ENCODE data around the gene FLYWCH2.
"Not testable (repeated sequence)": the region's sequence is repeated elsewhere in the genome, so short reads cannot be mapped to it uniquely, and the experiment has no call there.

FLYWCH2 gene

GRCh38 chr16:2914233-2914632 lies 31.2 kb downstream of the FLYWCH2 start:
- no peak for DNase-seq (ENCODE audit: low read depth)

- no peak for DNase-seq (ENCODE audit: low read depth)
Observed at GRCh38 chr16:2915196-2915929, 32.3 kb downstream of the FLYWCH2 start.

- no peak for DNase-seq (ENCODE audit: low read depth)
Observed at GRCh38 chr16:2919511-2920255, 36.7 kb downstream of the FLYWCH2 start.

- no peak for DNase-seq (ENCODE audit: low read depth)
Observed at GRCh38 chr16:2923481-2923880, 40.5 kb downstream of the FLYWCH2 start.

GRCh38 chr16:2924901-2925755 lies 42.1 kb downstream of the FLYWCH2 start:
- no peak for DNase-seq (ENCODE audit: low read depth)

- no peak for DNase-seq (ENCODE audit: low read depth)
Observed at GRCh38 chr16:2925951-2926649, 43.1 kb downstream of the FLYWCH2 start.

GRCh38 chr16:2926650-2926999 lies 43.6 kb downstream of the FLYWCH2 start:
- no peak for DNase-seq (ENCODE audit: low read depth)

GRCh38 chr16:2927010-2927646 lies 44.1 kb downstream of the FLYWCH2 start:
- no peak for DNase-seq (ENCODE audit: low read depth)

GRCh38 chr16:2928151-2928550 lies 45.1 kb downstream of the FLYWCH2 start:
- not testable (repeated sequence) for DNase-seq (ENCODE audit: low read depth)

- DNase-seq (ENCODE audit: low read depth), result no peak
Observed at GRCh38 chr16:2928796-2929195, 45.8 kb downstream of the FLYWCH2 start.

- no peak for DNase-seq (ENCODE audit: low read depth)
Observed at GRCh38 chr16:2929693-2930092, 46.7 kb downstream of the FLYWCH2 start.

- no peak for DNase-seq (ENCODE audit: low read depth)
Observed at GRCh38 chr16:2930236-2930635, 47.2 kb downstream of the FLYWCH2 start.

GRCh38 chr16:2931231-2931914 lies 48.4 kb downstream of the FLYWCH2 start:
- DNase-seq (ENCODE audit: low read depth), result not testable (repeated sequence)

- DNase-seq (ENCODE audit: low read depth), result no peak
Observed at GRCh38 chr16:2933136-2933535, 50.1 kb downstream of the FLYWCH2 start.

GRCh38 chr16:2933701-2934100 lies 50.7 kb downstream of the FLYWCH2 start:
- DNase-seq (ENCODE audit: low read depth), result no peak

GRCh38 chr16:2934450-2934849 lies 51.4 kb downstream of the FLYWCH2 start:
- DNase-seq (ENCODE audit: low read depth), result no peak

GRCh38 chr16:2936436-2937011 lies 53.5 kb downstream of the FLYWCH2 start:
- no peak for DNase-seq (ENCODE audit: low read depth)

- no peak for DNase-seq (ENCODE audit: low read depth)
Observed at GRCh38 chr16:2937170-2937569, 54.2 kb downstream of the FLYWCH2 start.

GRCh38 chr16:2938206-2938605 lies 55.2 kb downstream of the FLYWCH2 start:
- no peak for DNase-seq (ENCODE audit: low read depth)

GRCh38 chr16:2939968-2940367 lies 57.0 kb downstream of the FLYWCH2 start:
- no peak for DNase-seq (ENCODE audit: low read depth)

- DNase-seq (ENCODE audit: low read depth), result no peak
Observed at GRCh38 chr16:2942045-2942444, 59.0 kb downstream of the FLYWCH2 start.
